PC-3 (cell line): ENCODE measurements around the gene DRAM2. TPM values are rescaled to one million over a fixed set of nuclear protein-coding genes. Genes with fewer than 3 reads are reported as not detected.

Experiments used
- ATAC-seq: fragments of 200-7000 bp; cut with Tn5 transposase; 2 replicates; pipeline ENCODE4 v1.9.1; 2020; ENCODE audit warnings: mild to moderate bottlenecking, moderate library complexity
- BruUV-seq: library from RNA; stranded (reverse); fragments of 400-500 nt; replicated peaks from 2 replicates; lab custom pipeline; 2021; lab: Mats Ljungman, UMichigan
- CTCF ChIA-PET: fragments of 300-600 bp; sonication (Branson Sonifier 250); formaldehyde crosslinking; loops from one replicate; lab custom pipeline; 2022; ENCODE audit warnings: antibody characterized with exemption; lab: Charles Lee
- POLR2A ChIA-PET: fragments of 300-600 bp; sonication (Branson Sonifier 250); formaldehyde crosslinking; loops from one replicate; lab custom pipeline; 2022; ENCODE audit warnings: antibody characterized with exemption; ENCODE audit not compliant: unreplicated experiment; lab: Charles Lee
- DNase-seq: peaks from one replicate; pipeline ENCODE4 v3.0.0-alpha.2; 2015
- H2AFZ ChIP-seq: fragments of 300-600 bp; sonication (generic); 2 replicates; pipeline ENCODE4 v1.6.0; 2016; ENCODE audit warnings: antibody characterized with exemption, low read length
- H3F3A ChIP-seq: fragments of 300-600 bp; sonication (generic); one replicate; pipeline ENCODE4 v1.6.0; 2017; ENCODE audit warnings: antibody characterized with exemption, low read length, control low read depth, mild to moderate bottlenecking; ENCODE audit not compliant: unreplicated experiment
- H3K27ac ChIP-seq: fragments of 300-600 bp; sonication (generic); 2 replicates; pipeline ENCODE4 v1.5.1; 2016; ENCODE audit warnings: mild to moderate bottlenecking, low read length
- H3K27me3 ChIP-seq: fragments of 300-600 bp; sonication (generic); 2 replicates; pipeline ENCODE4 v1.6.1; 2016; ENCODE audit warnings: low read length, mixed read lengths
- H3K36me3 ChIP-seq: fragments of 300-600 bp; sonication (generic); 2 replicates; pipeline ENCODE4 v1.6.1; 2016; ENCODE audit warnings: low read depth, mixed run types, low read length, mixed read lengths
- H3K4me1 ChIP-seq: fragments of 300-600 bp; sonication (generic); 2 replicates; pipeline ENCODE4 v1.5.1; 2016; ENCODE audit warnings: low read length; ENCODE audit not compliant: insufficient read depth
- H3K4me2 ChIP-seq: fragments of 300-600 bp; sonication (generic); 2 replicates; pipeline ENCODE4 v1.6.0; 2016; ENCODE audit warnings: low read length
- H3K4me3 ChIP-seq: fragments of 300-600 bp; sonication (generic); 2 replicates; pipeline ENCODE4 v1.5.1; 2016; ENCODE audit warnings: mild to moderate bottlenecking, low read length, mixed read lengths
- H3K79me2 ChIP-seq: fragments of 300-600 bp; sonication (generic); 2 replicates; pipeline ENCODE4 v1.6.1; 2017; ENCODE audit warnings: low read length, mixed read lengths
- H3K9ac ChIP-seq: fragments of 300-600 bp; sonication (generic); 2 replicates; pipeline ENCODE4 v1.6.0; 2016; ENCODE audit warnings: mild to moderate bottlenecking, low read length
- H3K9me2 ChIP-seq: fragments of 300-600 bp; sonication (generic); replicated peaks from 2 replicates; pipeline ENCODE4 v1.6.1; 2016; ENCODE audit warnings: mixed run types, low read length, mixed read lengths
- H3K9me3 ChIP-seq: fragments of 300-600 bp; sonication (generic); 2 replicates; pipeline ENCODE4 v1.6.1; 2016; ENCODE audit warnings: low read length, mixed read lengths
- H4K20me1 ChIP-seq: fragments of 300-600 bp; sonication (generic); 2 replicates; pipeline ENCODE4 v1.6.1; 2016; ENCODE audit warnings: low read length, mixed read lengths
- EZH2 ChIP-seq: fragments of 300-600 bp; sonication (generic); IDR thresholded peaks from one replicate; pipeline ENCODE4 v1.6.1; 2017; ENCODE audit warnings: antibody characterized with exemption, mild to moderate bottlenecking, low read length; ENCODE audit not compliant: unreplicated experiment
- EZH2phosphoT487 ChIP-seq: fragments of 300-600 bp; sonication (generic); IDR thresholded peaks from 2 replicates; pipeline ENCODE4 v1.6.1; 2018; ENCODE audit warnings: mild to moderate bottlenecking, antibody characterized with exemption, low read length, borderline replicate concordance
- intact Hi-C: fragments of 100-400 bp; cut with micrococcal nuclease; formaldehyde crosslinking; loops from 2 replicates; pipeline ENCODE4 v1.9.0; 2023
- total RNA-seq: library from RNA; depleted of rRNA; stranded (reverse); fragments of >200 nt; gene quantifications from 2 replicates; pipeline ENCODE4 v1.2.3, GENCODE V29; 2014
- TF ChIP-seq, protein P1 (sequence below): fragments of 300-600 bp; sonication (generic); conservative IDR thresholded peaks from 2 replicates; pipeline ENCODE4 v1.5.1; 2017; ENCODE audit warnings: antibody characterized with exemption, low read depth, mild to moderate bottlenecking, low read length

The DRAM2 gene
- total RNA-seq, 1 experiment from 2014 or later = 30.0 TPM

DNA sequence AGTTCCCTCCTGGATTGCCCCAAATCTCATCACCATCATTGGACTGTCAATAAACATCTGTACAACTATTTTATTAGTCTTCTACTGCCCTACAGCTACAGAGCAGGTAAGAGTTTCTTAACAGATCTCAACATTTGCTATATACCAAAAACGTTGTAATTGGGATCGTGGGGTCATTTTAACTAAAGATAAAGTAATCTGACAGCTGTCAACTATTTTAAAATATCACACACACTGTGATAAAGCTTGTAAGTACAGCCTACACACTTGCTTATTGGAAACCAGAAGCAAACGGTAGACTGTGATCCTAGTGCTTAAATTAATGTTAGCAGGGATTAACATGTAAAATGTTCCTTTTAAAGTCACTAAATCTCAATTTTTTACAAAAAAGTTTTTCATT lies 8.1 kb upstream of the DRAM2 start:
- no peak for TF ChIP-seq EZH2phosphoT487
- no peak for TF ChIP-seq EZH2
- TF ChIP-seq, protein P1, sequence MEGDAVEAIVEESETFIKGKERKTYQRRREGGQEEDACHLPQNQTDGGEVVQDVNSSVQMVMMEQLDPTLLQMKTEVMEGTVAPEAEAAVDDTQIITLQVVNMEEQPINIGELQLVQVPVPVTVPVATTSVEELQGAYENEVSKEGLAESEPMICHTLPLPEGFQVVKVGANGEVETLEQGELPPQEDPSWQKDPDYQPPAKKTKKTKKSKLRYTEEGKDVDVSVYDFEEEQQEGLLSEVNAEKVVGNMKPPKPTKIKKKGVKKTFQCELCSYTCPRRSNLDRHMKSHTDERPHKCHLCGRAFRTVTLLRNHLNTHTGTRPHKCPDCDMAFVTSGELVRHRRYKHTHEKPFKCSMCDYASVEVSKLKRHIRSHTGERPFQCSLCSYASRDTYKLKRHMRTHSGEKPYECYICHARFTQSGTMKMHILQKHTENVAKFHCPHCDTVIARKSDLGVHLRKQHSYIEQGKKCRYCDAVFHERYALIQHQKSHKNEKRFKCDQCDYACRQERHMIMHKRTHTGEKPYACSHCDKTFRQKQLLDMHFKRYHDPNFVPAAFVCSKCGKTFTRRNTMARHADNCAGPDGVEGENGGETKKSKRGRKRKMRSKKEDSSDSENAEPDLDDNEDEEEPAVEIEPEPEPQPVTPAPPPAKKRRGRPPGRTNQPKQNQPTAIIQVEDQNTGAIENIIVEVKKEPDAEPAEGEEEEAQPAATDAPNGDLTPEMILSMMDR = no peak
- ChIA-PET CTCF (no interaction called here), POLR2A (no interaction called here)
- Histone ChIP-seq H3K27ac (no peak overlapping the region), H3K79me2 (peaks cover 60% of the 10 kb centered on the region), H3K4me2 (no peak overlapping the region), H3K27me3 (no peaks in the 10 kb centered on the region), H3K4me1 (no peaks in the 10 kb centered on the region), H4K20me1 (0 out of 2 replicates have a peak, but pooled peaks cover 3% of the 10 kb centered on the region), H3K9ac (no peak overlapping the region), H3K9me2 (no peaks in the 10 kb centered on the region), H3K4me3 (no peak overlapping the region), H3F3A (no peaks in the 10 kb centered on the region), H2AFZ (no peak overlapping the region), H3K9me3 (no peaks in the 10 kb centered on the region), H3K36me3 (peaks cover 38% of the 10 kb centered on the region)
- no peak for DNase-seq
- no peak for ATAC-seq
- no TSS peak for BruUV-seq
- intact Hi-C loops = no loop called here

DNA sequence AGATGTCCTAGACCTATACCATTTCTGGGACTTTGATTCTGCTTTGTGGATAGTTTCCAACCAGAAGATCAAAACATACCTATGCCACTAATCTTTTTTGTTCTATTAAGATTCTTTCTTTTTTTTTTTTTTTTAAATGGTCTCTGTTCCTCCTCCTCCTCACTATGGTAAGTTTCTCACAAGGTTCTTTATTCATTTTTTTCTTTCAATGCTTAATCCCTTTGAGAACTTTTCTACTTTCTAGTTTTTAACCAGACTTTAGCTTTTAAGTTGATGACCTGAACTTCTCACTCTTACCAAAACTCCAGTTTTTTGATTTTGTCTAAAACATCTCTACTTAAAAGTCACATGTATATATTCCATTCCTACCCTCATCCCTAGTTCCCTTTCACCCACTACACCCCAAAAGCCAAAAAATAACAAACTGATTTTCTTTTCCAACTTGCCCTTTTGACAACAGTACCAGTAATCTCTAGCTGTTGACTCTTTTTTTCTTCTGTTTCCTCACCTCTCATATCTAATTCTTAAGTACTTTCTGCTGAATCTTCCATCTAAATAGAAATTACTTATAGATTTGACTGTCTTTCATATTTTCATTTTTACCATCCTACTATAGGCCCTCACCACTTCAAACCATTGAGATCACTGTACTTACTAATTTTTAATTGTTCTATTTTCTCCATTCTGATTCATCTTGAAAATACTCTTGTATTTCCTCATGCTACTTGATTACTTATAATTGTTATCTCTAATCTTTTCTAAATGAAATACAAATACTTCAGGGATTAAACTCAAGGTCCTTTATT lies 6.3 kb upstream of the DRAM2 start:
- intact Hi-C loops = no loop called here
- CTCF ChIA-PET = no interaction called here

More for the DNA sequence above, 6.3 kb upstream of the DRAM2 start:
- no peak overlapping the region for H3K27ac ChIP-seq
- no peak overlapping the region for H3K4me3 ChIP-seq
- no TSS peak for BruUV-seq
- POLR2A ChIA-PET = no interaction called here
- ATAC-seq (no peak), DNase-seq (no peak)
- peaks cover 72% of the 10 kb centered on the region for H3K79me2 ChIP-seq
- peaks cover 24% of the 10 kb centered on the region for H3K36me3 ChIP-seq
- 0 out of 2 replicates have a peak, but pooled peaks cover 4% of the 10 kb centered on the region for H4K20me1 ChIP-seq
- H3K4me1 ChIP-seq = peaks cover 12% of the 10 kb centered on the region; the same call in 1 of the 2 replicates
- H3K9me3 ChIP-seq = no peaks in the 10 kb centered on the region
- no peak overlapping the region for H2AFZ ChIP-seq
- no peak overlapping the region for H3K4me2 ChIP-seq
- H3K9me2 ChIP-seq = no peaks in the 10 kb centered on the region
- TF ChIP-seq, protein P1 = no peak
- TF ChIP-seq EZH2phosphoT487 (no peak), EZH2 (no peak)
- no peaks in the 10 kb centered on the region for H3F3A ChIP-seq
- no peaks in the 10 kb centered on the region for H3K27me3 ChIP-seq
- H3K9ac ChIP-seq = no peak overlapping the region
